H1 (cell line): Measurements from ENCODE around the gene UPF2. TPM values are rescaled to one million over a fixed set of nuclear protein-coding genes. Genes with fewer than 3 reads are reported as not detected.
A peak's percentile ranks its signal among the peaks of the same experiment; 100 is the strongest.

ENCODE experiments used
- ASH2L ChIP-seq: fragments of 200-600, 300-600 bp; sonication (generic); IDR thresholded peaks from one replicate; pipeline ENCODE4 v1.7.1; 2017; ENCODE audit warnings: low read length
- BCL11A ChIP-seq, 2 experiments: IDR thresholded peaks; one replicate each; pipeline ENCODE4 v1.6.1; 2011; ENCODE audit warnings: low read depth in 2 of 2, low read length in 2 of 2, mild to moderate bottlenecking in 2 of 2
- CBX5 ChIP-seq: fragments of 300-800, 300-1000 bp; sonication (generic); IDR thresholded peaks from 2 replicates; pipeline ENCODE4 v1.7.1; 2016; ENCODE audit warnings: antibody characterized with exemption, low read length, low read depth
- CHD1 ChIP-seq: IDR thresholded peaks from 2 replicates; pipeline ENCODE4 v1.6.1; 2012; ENCODE audit warnings: low read depth, low read length, improper control_type of control experiment
- EGR1 ChIP-seq: IDR thresholded peaks from 2 replicates; pipeline ENCODE4 v1.6.1; 2011; ENCODE audit warnings: low read depth, low read length, borderline replicate concordance
- EZH2 ChIP-seq: fragments of 200-600 bp; sonication (generic); IDR thresholded peaks from 2 replicates; pipeline ENCODE4 v1.7.1; 2012; ENCODE audit warnings: low read depth, mild to moderate bottlenecking, moderate library complexity, low read length, inconsistent platforms; ENCODE audit not compliant: severe bottlenecking
- JUND ChIP-seq: IDR thresholded peaks from 2 replicates; pipeline ENCODE4 v1.6.1; 2011; ENCODE audit warnings: mild to moderate bottlenecking, improper control_type of control experiment, low read length
- KDM1A ChIP-seq: fragments of 200-600, 300-600 bp; sonication (generic); IDR thresholded peaks from 2 replicates; pipeline ENCODE4 v1.7.1; 2016; ENCODE audit warnings: mild to moderate bottlenecking, low read length, borderline replicate concordance
- KDM4A ChIP-seq: IDR thresholded peaks from one replicate; pipeline ENCODE4 v1.7.1; 2012; ENCODE audit warnings: low read depth, mild to moderate bottlenecking, moderate library complexity, low read length, inconsistent platforms; ENCODE audit not compliant: severe bottlenecking
- MAFK ChIP-seq: IDR thresholded peaks from 2 replicates; pipeline ENCODE4 v1.6.1; 2012; ENCODE audit warnings: low read depth, mild to moderate bottlenecking, improper control_type of control experiment, low read length
- NANOG ChIP-seq: IDR thresholded peaks from 2 replicates; pipeline ENCODE4 v1.6.1; 2011; ENCODE audit warnings: low read length, low read depth, mild to moderate bottlenecking, inconsistent platforms; ENCODE audit not compliant: insufficient read depth, poor library complexity, severe bottlenecking
- TAF1 ChIP-seq: IDR thresholded peaks from 2 replicates; pipeline ENCODE4 v1.6.1; 2011; ENCODE audit warnings: mild to moderate bottlenecking, low read depth, low read length
- TCF12 ChIP-seq: IDR thresholded peaks from 2 replicates; pipeline ENCODE4 v1.6.1; 2011; ENCODE audit warnings: low read depth, mild to moderate bottlenecking, low read length
- TEAD4 ChIP-seq: IDR thresholded peaks from 2 replicates; pipeline ENCODE4 v1.6.1; 2012; ENCODE audit warnings: low read depth, low read length, inconsistent platforms, mixed read lengths
- ZNF274 ChIP-seq: IDR thresholded peaks from 2 replicates; pipeline ENCODE4 v1.7.0; 2012; ENCODE audit warnings: low read length, borderline replicate concordance; ENCODE audit errors: extremely low read depth
- polyA plus RNA-seq, 7 experiments: library from polyadenylated mRNA; depleted of rRNA in 3 of 7; stranded (reverse) in 5 of 7; unstranded in 2 of 7; fragments of >200 nt in 5 of 7; fragments of 200-250 nt in 2 of 7; gene quantifications; 1 replicate in 5 of 7; 2 replicates in 1 of 7; 4 replicates in 1 of 7; pipeline versions ENCODE4 v1.2.1 to v1.2.3, GENCODE V29; 2011 to 2013; ENCODE audit warnings: missing spikeins in 2 of 7, mixed read lengths in 2 of 7
- total RNA-seq: library from RNA; stranded (reverse); fragmentation: NEBNext Ultra II Directional; extraction: Animal tissue kit (Norgen Biotek cat#: 25700); gene quantifications from 2 replicates; pipeline ENCODE4 v1.2.1, GENCODE V29; 2021

UPF2 gene
- total and polyA plus RNA-seq, 2 of the 8 experiments (the other 6 are each of a cell fraction or from before 2014, with no cell fraction given) = 6.2 to 32.8 TPM

GRCh38 chr10:12042409-12042796, 206 bp downstream of the UPF2 start (continued):
- TF ChIP-seq CBX5 (no peak), EZH2 (no peak), EGR1 (no peak), ZNF274 (no peak), KDM4A (peak; percentile 23), KDM1A (no peak), TEAD4 (no peak), CHD1 (no peak), NANOG (no peak), ASH2L (peak; percentile 86), MAFK (no peak), JUND (no peak), TAF1 (peak; percentile 71), BCL11A (IDR thresholded peaks at IDR 0.05; ENCODE audit: low read depth in 2 of 2, low read length in 2 of 2) (no peak), TCF12 (no peak)
